22Rv1 (cell line): ENCODE data around the gene ANKRD2.

Source experiments
- ZFX ChIP-seq: fragments of 450-650 bp; IDR thresholded peaks from 2 replicates; pipeline ENCODE4 v1.6.1; 2017; ENCODE audit warnings: antibody characterized with exemption, borderline replicate concordance
- TF ChIP-seq, protein P1 (sequence below): fragments of 450-650 bp; IDR thresholded peaks from 2 replicates; pipeline ENCODE4 v1.5.1; 2017; ENCODE audit warnings: mild to moderate bottlenecking

DNA sequence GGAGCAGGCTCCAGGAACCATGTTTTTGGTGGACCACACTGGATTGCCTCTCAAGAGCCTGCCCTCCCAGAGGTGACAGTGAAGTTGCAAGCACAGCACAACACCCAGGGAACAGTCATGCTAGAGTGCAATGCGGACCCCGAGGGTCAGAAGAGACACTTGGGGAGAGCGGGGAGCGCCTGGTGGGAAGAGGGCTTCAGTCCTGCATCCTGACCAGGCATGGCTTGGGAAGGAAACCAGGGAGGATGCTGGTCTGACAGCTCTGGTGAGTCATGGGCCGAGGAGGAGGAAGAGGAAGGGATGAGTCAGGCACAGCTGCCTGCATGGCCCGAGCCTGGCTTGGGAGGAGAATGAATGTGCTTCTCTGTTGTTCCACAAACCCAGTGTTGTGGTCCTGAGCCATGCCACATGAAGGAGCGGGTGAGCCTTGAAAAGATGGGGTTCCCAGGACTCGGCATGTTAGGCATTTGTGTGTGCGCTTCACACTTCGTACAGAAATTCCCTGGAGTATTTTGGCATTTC lies 29.5 kb upstream of the ANKRD2 start:
- TF ChIP-seq, protein P1, sequence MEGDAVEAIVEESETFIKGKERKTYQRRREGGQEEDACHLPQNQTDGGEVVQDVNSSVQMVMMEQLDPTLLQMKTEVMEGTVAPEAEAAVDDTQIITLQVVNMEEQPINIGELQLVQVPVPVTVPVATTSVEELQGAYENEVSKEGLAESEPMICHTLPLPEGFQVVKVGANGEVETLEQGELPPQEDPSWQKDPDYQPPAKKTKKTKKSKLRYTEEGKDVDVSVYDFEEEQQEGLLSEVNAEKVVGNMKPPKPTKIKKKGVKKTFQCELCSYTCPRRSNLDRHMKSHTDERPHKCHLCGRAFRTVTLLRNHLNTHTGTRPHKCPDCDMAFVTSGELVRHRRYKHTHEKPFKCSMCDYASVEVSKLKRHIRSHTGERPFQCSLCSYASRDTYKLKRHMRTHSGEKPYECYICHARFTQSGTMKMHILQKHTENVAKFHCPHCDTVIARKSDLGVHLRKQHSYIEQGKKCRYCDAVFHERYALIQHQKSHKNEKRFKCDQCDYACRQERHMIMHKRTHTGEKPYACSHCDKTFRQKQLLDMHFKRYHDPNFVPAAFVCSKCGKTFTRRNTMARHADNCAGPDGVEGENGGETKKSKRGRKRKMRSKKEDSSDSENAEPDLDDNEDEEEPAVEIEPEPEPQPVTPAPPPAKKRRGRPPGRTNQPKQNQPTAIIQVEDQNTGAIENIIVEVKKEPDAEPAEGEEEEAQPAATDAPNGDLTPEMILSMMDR = no peak
- no peak for TF ChIP-seq ZFX
